ENCODE results near the gene RGL1. TPM values are rescaled to one million over a fixed set of nuclear protein-coding genes. Genes with fewer than 3 reads are reported as not detected.

RGL1 gene
- total RNA-seq, 4 donors from 2014 or later, result 57.3 to 81.8 (median 68.1) TPM

- no peaks in the 10 kb centered on the region for H3K9me3 ChIP-seq
- DNase-seq (ENCODE audit: low spot score in 2 of 2), result no peak
- H3K36me3 ChIP-seq, result no peaks in the 10 kb centered on the region
- TF ChIP-seq EP300 (IDR thresholded peaks at IDR 0.05) (no peak), CTCF (IDR thresholded peaks at IDR 0.05) (no peak), POLR2A (IDR thresholded peaks at IDR 0.05) (no peak)
- H3K4me3 ChIP-seq, result no peak overlapping the region
- peaks cover 0 to 33% (median 7%) of the 10 kb centered on the region in 4 donors for H3K4me1 ChIP-seq
- H3K27me3 ChIP-seq, result no peaks in the 10 kb centered on the region
- 95 to 96% methylated on average over 5 of the region's 5 CpGs for WGBS, 2 donors
- peak overlapping the region in 1 of 4 donors; percentile 84 for H3K27ac ChIP-seq
Observed at GRCh38 chr1:183961132-183961531, 156.2 kb downstream of the RGL1 start.

- H3K4me3 ChIP-seq, result no peak overlapping the region
Observed at GRCh38 chr1:183962903-183963302, 158.0 kb downstream of the RGL1 start.

GRCh38 chr1:183965726-183966125 is 160.8 kb downstream of the RGL1 start:
- Histone ChIP-seq H3K36me3 (no peaks in the 10 kb centered on the region), H3K4me1 (no peaks in the 10 kb centered on the region), H3K4me3 (no peak overlapping the region), H3K27ac (no peak overlapping the region), H3K27me3 (no peaks in the 10 kb centered on the region), H3K9me3 (no peaks in the 10 kb centered on the region)
- DNase-seq (ENCODE audit: low spot score in 2 of 2), result no peak
- WGBS, 2 donors, result 85 to 92% methylated on average over 1 of the region's 1 CpG
- TF ChIP-seq CTCF (IDR thresholded peaks at IDR 0.05), result no peak
- TF ChIP-seq POLR2A (IDR thresholded peaks at IDR 0.05), result no peak

More at GRCh38 chr1:183962903-183963302, 158.0 kb downstream of the RGL1 start:
- 90 to 92% methylated on average over 3 of the region's 3 CpGs for WGBS, 2 donors
- DNase-seq (ENCODE audit: low spot score in 2 of 2), result no peak
- no peaks in the 10 kb centered on the region for H3K27me3 ChIP-seq
- TF ChIP-seq POLR2A (IDR thresholded peaks at IDR 0.05) (no peak), CTCF (IDR thresholded peaks at IDR 0.05) (no peak), EP300 (IDR thresholded peaks at IDR 0.05) (no peak)
- no peaks in the 10 kb centered on the region for H3K9me3 ChIP-seq
- H3K27ac ChIP-seq, result no peak overlapping the region
- H3K4me1 ChIP-seq, result peaks cover 0 to 20% (median 0%) of the 10 kb centered on the region in 4 donors
- no peaks in the 10 kb centered on the region for H3K36me3 ChIP-seq

GRCh38 chr1:183966487-183966886 is 161.6 kb downstream of the RGL1 start:
- WGBS, 2 donors, result 91 to 100% methylated on average over 1 to 3 of the region's 3 CpGs
- no peak for DNase-seq (ENCODE audit: low spot score in 2 of 2)
- H3K4me3 ChIP-seq, result no peak overlapping the region
- no peaks in the 10 kb centered on the region for H3K9me3 ChIP-seq
- no peak overlapping the region for H3K27ac ChIP-seq
- TF ChIP-seq CTCF (IDR thresholded peaks at IDR 0.05), result no peak
- H3K4me1 ChIP-seq, result no peaks in the 10 kb centered on the region
- no peaks in the 10 kb centered on the region for H3K36me3 ChIP-seq
- no peaks in the 10 kb centered on the region for H3K27me3 ChIP-seq

- DNase-seq (ENCODE audit: low spot score in 2 of 2), result no peak
- no peaks in the 10 kb centered on the region for H3K4me1 ChIP-seq
- no peaks in the 10 kb centered on the region for H3K36me3 ChIP-seq
- 54 to 61% methylated on average over 2 of the region's 2 CpGs for WGBS, 2 donors
- no peaks in the 10 kb centered on the region for H3K9me3 ChIP-seq
- TF ChIP-seq EP300 (IDR thresholded peaks at IDR 0.05), result no peak
- TF ChIP-seq CTCF (IDR thresholded peaks at IDR 0.05), result no peak
- no peak for TF ChIP-seq POLR2A (IDR thresholded peaks at IDR 0.05)
- H3K4me3 ChIP-seq, result no peak overlapping the region
- no peak overlapping the region for H3K27ac ChIP-seq
- no peaks in the 10 kb centered on the region for H3K27me3 ChIP-seq
Observed at GRCh38 chr1:183967914-183968313, 163.0 kb downstream of the RGL1 start.

Measured in tibial nerve (tissue), 4 donors.